HL-60 (cell line): ENCODE results near the gene NR2C2AP.

Experiments
- DNase-seq, 2 experiments: peaks; one replicate each; pipeline ENCODE4 v3.0.0-alpha.2; 2010 to 2020; ENCODE audit warnings: low read depth in 1 of 2, low spot score in 1 of 2
- H3K27ac ChIP-seq: fragments of 250-450 bp; sonication (Bioruptor Pico); replicated peaks from 2 replicates; pipeline ENCODE4 v1.5.1; 2020; ENCODE audit warnings: mild to moderate bottlenecking, moderate library complexity
- H3K27me3 ChIP-seq: fragments of 250-450 bp; sonication (Bioruptor Pico); 2 replicates; pipeline ENCODE4 v1.5.1; 2021; ENCODE audit warnings: mild to moderate bottlenecking, moderate library complexity; ENCODE audit not compliant: insufficient read depth, poor library complexity, severe bottlenecking
- H3K4me3 ChIP-seq: replicated peaks from 2 replicates; pipeline ENCODE4 v1.5.1; 2011; ENCODE audit warnings: mild to moderate bottlenecking, control low read depth, low read length; ENCODE audit not compliant: insufficient read depth
- CTCF ChIP-seq: IDR thresholded peaks from one replicate; pipeline ENCODE4 v1.5.1; 2011; ENCODE audit warnings: low read length, control low read depth, inconsistent platforms; ENCODE audit not compliant: insufficient read depth
- GABPA ChIP-seq: IDR thresholded peaks from 2 replicates; pipeline ENCODE4 v1.6.1; 2012; ENCODE audit warnings: low read depth
- POLR2AphosphoS5 ChIP-seq: IDR thresholded peaks from 2 replicates; pipeline ENCODE4 v1.6.1; 2012; ENCODE audit warnings: low read depth
- REST ChIP-seq: IDR thresholded peaks from 2 replicates; pipeline ENCODE4 v1.6.1; 2012; ENCODE audit warnings: low read depth; ENCODE audit not compliant: insufficient replicate concordance
- SPI1 ChIP-seq: IDR thresholded peaks from 2 replicates; pipeline ENCODE4 v1.6.1; 2012; ENCODE audit warnings: low read depth, mild to moderate bottlenecking, borderline replicate concordance

Gene NR2C2AP

GRCh38 chr19:19169236-19170052 lies 33.8 kb downstream of the NR2C2AP start:
- no peaks in the 10 kb centered on the region for H3K27me3 ChIP-seq
- TF ChIP-seq GABPA (no peak), REST (no peak), SPI1 (no peak), POLR2AphosphoS5 (no peak), CTCF (no peak)
- H3K4me3 ChIP-seq: no peak overlapping the region
- no peak for DNase-seq
- no peak overlapping the region for H3K27ac ChIP-seq

- H3K27me3 ChIP-seq: no peaks in the 10 kb centered on the region
- H3K27ac ChIP-seq: no peak overlapping the region
- H3K4me3 ChIP-seq: no peak overlapping the region
- no peak for TF ChIP-seq SPI1
- no peak for TF ChIP-seq POLR2AphosphoS5
- no peak for TF ChIP-seq REST
- no peak for TF ChIP-seq GABPA
- TF ChIP-seq CTCF: no peak
- DNase-seq: no peak
These were observed 35.6 kb downstream of the NR2C2AP start for GRCh38 chr19:19167612-19168011.

GRCh38 chr19:19165396-19165795 lies 37.8 kb downstream of the NR2C2AP start:
- H3K27ac ChIP-seq: no peak overlapping the region
- no peak for DNase-seq
- H3K27me3 ChIP-seq: no peaks in the 10 kb centered on the region
- H3K4me3 ChIP-seq: no peak overlapping the region
- TF ChIP-seq CTCF (no peak), GABPA (no peak), SPI1 (no peak), POLR2AphosphoS5 (no peak), REST (no peak)
